GM12878 (cell line): Measurements from ENCODE around the gene FETUB. TPM values are rescaled to one million over a fixed set of nuclear protein-coding genes. Genes with fewer than 3 reads are reported as not detected.

Experiments used
- ATAC-seq: fragments of 200-7000 bp; cut with Tn5 transposase; 3 replicates; pipeline ENCODE4 v1.9.1; 2020; ENCODE audit warnings: mild to moderate bottlenecking, moderate library complexity
- BruUV-seq: library from RNA; stranded (reverse); fragments of 400-500 nt; replicated peaks from 2 replicates; lab custom pipeline; 2021; lab: Mats Ljungman, UMichigan
- CTCF ChIA-PET: fragments of 300-600 bp; sonication (Branson Sonifier 250); formaldehyde crosslinking; extraction: SDS; loops from one replicate; lab custom pipeline; 2021; ENCODE audit warnings: inconsistent platforms; lab: Yijun Ruan, JAX
- POLR2A ChIA-PET: fragments of 350-600 bp; formaldehyde crosslinking; extraction: SDS; loops from one replicate; lab custom pipeline; 2021; ENCODE audit warnings: inconsistent platforms; lab: Charles Lee
- RAD21 ChIA-PET: fragments of 300-600 bp; sonication (Branson Sonifier 250); formaldehyde crosslinking; loops from one replicate; lab custom pipeline; 2023; ENCODE audit warnings: antibody characterized with exemption; ENCODE audit not compliant: unreplicated experiment; lab: Charles Lee
- SMC1A ChIA-PET: fragments of 300-600 bp; sonication (Branson Sonifier 250); formaldehyde crosslinking; loops from one replicate; lab custom pipeline; 2023; ENCODE audit not compliant: unreplicated experiment, uncharacterized antibody; lab: Charles Lee
- DNase-seq: peaks from one replicate; pipeline ENCODE4 v3.0.0-alpha.2; 2011; ENCODE audit warnings: low read depth, low spot score
- FAIRE-seq: peaks from 3 replicates; lab custom pipeline; 2011; peaks lifted over from hg19 to GRCh38; lab: Jason Lieb, UNC
- H2AFZ ChIP-seq: 2 replicates; pipeline ENCODE4 v1.6.0; 2011; ENCODE audit warnings: low read depth, low read length, control low read depth; ENCODE audit not compliant: control insufficient read depth
- H3K27ac ChIP-seq: 2 replicates; pipeline ENCODE4 v1.5.1; 2011; ENCODE audit warnings: control low read depth; ENCODE audit not compliant: control insufficient read depth, insufficient read depth
- H3K27me3 ChIP-seq, 2 experiments: replicated peaks in 1 of 2; 2 replicates each; pipeline versions ENCODE4 v1.6.0 to v1.6.1; 2011; ENCODE audit warnings: low read length in 1 of 2; ENCODE audit not compliant: control insufficient read depth in 2 of 2, insufficient read depth in 2 of 2
- H3K36me3 ChIP-seq, 2 experiments: 2 replicates each; pipeline ENCODE4 v1.5.1; 2011; ENCODE audit warnings: low read length in 1 of 2; ENCODE audit not compliant: control insufficient read depth in 2 of 2, insufficient read depth in 2 of 2
- H3K4me1 ChIP-seq: 2 replicates; pipeline ENCODE4 v1.6.1; 2011; ENCODE audit warnings: mild to moderate bottlenecking, low read length, moderate library complexity, mixed read lengths; ENCODE audit not compliant: control insufficient read depth, insufficient read depth
- H3K4me2 ChIP-seq: 2 replicates; pipeline ENCODE4 v1.6.0; 2011; ENCODE audit warnings: control low read depth; ENCODE audit not compliant: control insufficient read depth, insufficient read depth
- H3K4me3 ChIP-seq: fragments of 200-600 bp; sonication (generic); 2 replicates; pipeline ENCODE4 v1.5.1; 2016
- H3K79me2 ChIP-seq: 2 replicates; pipeline ENCODE4 v1.6.0; 2011; ENCODE audit warnings: low read length; ENCODE audit not compliant: control insufficient read depth, insufficient read depth
- H3K9ac ChIP-seq: 2 replicates; pipeline ENCODE4 v1.8.0; 2011; ENCODE audit warnings: low read length, control low read depth, mixed read lengths; ENCODE audit not compliant: control insufficient read depth, insufficient read depth
- H3K9me3 ChIP-seq: replicated peaks from 3 replicates; pipeline ENCODE4 v1.5.1; 2011; ENCODE audit warnings: mild to moderate bottlenecking, low read length; ENCODE audit not compliant: control insufficient read depth, insufficient read depth
- H4K20me1 ChIP-seq: 2 replicates; pipeline ENCODE4 v1.6.0; 2011; ENCODE audit not compliant: control insufficient read depth, insufficient read depth
- CREB1 ChIP-seq: IDR thresholded peaks from 2 replicates; pipeline ENCODE4 v1.6.1; 2012; ENCODE audit warnings: low read depth, mild to moderate bottlenecking, inconsistent platforms
- JUNB ChIP-seq: IDR thresholded peaks from 2 replicates; pipeline ENCODE4 v1.6.1; 2016; ENCODE audit warnings: antibody characterized with exemption, mild to moderate bottlenecking
- MXI1 ChIP-seq: fragments of 150-350 bp; IDR thresholded peaks from 2 replicates; pipeline ENCODE4 v1.6.1; 2011; ENCODE audit warnings: low read depth, mild to moderate bottlenecking, inconsistent platforms, low read length, improper control_type of control experiment
- NFIC ChIP-seq: IDR thresholded peaks from 2 replicates; pipeline ENCODE4 v1.6.1; 2012; ENCODE audit warnings: low read depth, mild to moderate bottlenecking, inconsistent platforms, low read length, moderate library complexity
- RFX5 ChIP-seq: IDR thresholded peaks from 2 replicates; pipeline ENCODE4 v1.6.1; 2011; ENCODE audit warnings: low read depth, low read length, improper control_type of control experiment
- SKIL ChIP-seq: fragments of 450-650 bp; IDR thresholded peaks from 2 replicates; pipeline ENCODE4 v1.6.1; 2017; ENCODE audit warnings: mild to moderate bottlenecking, low read depth, inconsistent platforms; ENCODE audit not compliant: poor library complexity, severe bottlenecking
- SMC3 ChIP-seq: IDR thresholded peaks from 2 replicates; pipeline ENCODE4 v1.6.1; 2011; ENCODE audit warnings: low read length, improper control_type of control experiment, borderline replicate concordance
- ZBTB40 ChIP-seq: fragments of 450-650 bp; IDR thresholded peaks from 2 replicates; pipeline ENCODE4 v1.6.1; 2016; ENCODE audit warnings: mild to moderate bottlenecking, moderate library complexity, borderline replicate concordance
- WGBS: methylation state at CpG from one replicate; pipeline ENCODE4 v1.1.6; 2016; ENCODE audit warnings: low lambda C conversion rate; ENCODE audit not compliant: insufficient replicate concordance, insufficient coverage; ENCODE audit errors: missing lambda C conversion rate; 5-methylcytosine and 5-hydroxymethylcytosine counted together
- in situ Hi-C: fragments of 300-500 bp; cut with MboI; formaldehyde crosslinking; loops from 9 replicates; pipeline ENCODE4 v1.14.3; 2018; ENCODE audit warnings: mixed read lengths
- intact Hi-C: fragments of 100-400 bp; cut with micrococcal nuclease; formaldehyde crosslinking; loops from one replicate; pipeline ENCODE4 v1.14.2; 2022; ENCODE audit not compliant: unreplicated experiment
- polyA plus RNA-seq, 11 experiments: library from polyadenylated mRNA; depleted of rRNA in 4 of 11; unstranded in 6 of 11; stranded (reverse) in 5 of 11; fragments of >200 nt; fragmentation: Nextera tagmentation in 4 of 11; fragmentation: Illumina TruSeq in 1 of 11; extraction: Ambion mirVana in 4 of 11; extraction: Trizol in 1 of 11; gene quantifications; 1 replicate in 1 of 11; 2 replicates in 10 of 11; pipeline versions ENCODE4 v1.2.1 to v1.2.3, GENCODE V29; 2011 to 2016; ENCODE audit warnings: inconsistent platforms in 2 of 11, missing spikeins in 2 of 11, low read depth in 1 of 11
- total RNA-seq, 4 experiments: library from RNA; depleted of rRNA in 3 of 4; stranded (reverse); fragments of >200 nt in 3 of 4; fragmentation: Illumina TruSeq in 1 of 4; extraction: Trizol in 1 of 4; gene quantifications; 2 replicates each; pipeline versions ENCODE4 v1.2.1 to v1.2.3, GENCODE V29; 2013 to 2021
- TF ChIP-seq, protein P1 (sequence below): fragments of 450-650 bp; IDR thresholded peaks from 2 replicates; pipeline ENCODE4 v1.6.1; 2016; ENCODE audit warnings: mild to moderate bottlenecking

The FETUB gene
- total and polyA plus RNA-seq, 10 of the 15 experiments (the other 5 are each of a cell fraction or from before 2014, with no cell fraction given): not detected

DNA sequence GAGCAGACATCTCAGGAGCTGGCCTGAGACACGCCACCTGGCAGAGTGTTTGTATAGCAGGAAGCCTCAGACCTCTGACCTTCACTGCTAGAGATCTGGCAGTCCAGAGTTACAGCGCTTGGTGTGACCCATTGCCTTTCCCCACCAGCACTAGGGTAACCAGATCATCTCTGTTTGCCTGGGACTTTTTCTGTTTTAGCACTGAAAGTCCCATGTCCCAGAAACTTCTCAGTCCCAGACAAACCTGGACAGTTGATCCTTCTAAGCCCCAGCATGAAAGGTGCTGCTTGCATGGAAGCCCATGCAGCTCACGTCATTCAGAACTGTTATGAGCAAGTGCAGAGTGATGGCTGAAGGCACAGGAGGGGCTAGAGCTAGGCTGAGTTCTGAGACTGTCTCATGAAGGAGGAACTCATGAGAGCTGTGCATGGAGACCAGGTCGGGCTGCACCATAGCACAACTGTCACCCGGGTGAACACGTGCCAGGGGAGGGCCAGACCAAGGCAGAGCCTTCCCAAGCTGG lies 45.5 kb upstream of the FETUB start (continued):
- TF ChIP-seq SKIL (no peak), MXI1 (no peak), JUNB (no peak), CREB1 (no peak)

DNA sequence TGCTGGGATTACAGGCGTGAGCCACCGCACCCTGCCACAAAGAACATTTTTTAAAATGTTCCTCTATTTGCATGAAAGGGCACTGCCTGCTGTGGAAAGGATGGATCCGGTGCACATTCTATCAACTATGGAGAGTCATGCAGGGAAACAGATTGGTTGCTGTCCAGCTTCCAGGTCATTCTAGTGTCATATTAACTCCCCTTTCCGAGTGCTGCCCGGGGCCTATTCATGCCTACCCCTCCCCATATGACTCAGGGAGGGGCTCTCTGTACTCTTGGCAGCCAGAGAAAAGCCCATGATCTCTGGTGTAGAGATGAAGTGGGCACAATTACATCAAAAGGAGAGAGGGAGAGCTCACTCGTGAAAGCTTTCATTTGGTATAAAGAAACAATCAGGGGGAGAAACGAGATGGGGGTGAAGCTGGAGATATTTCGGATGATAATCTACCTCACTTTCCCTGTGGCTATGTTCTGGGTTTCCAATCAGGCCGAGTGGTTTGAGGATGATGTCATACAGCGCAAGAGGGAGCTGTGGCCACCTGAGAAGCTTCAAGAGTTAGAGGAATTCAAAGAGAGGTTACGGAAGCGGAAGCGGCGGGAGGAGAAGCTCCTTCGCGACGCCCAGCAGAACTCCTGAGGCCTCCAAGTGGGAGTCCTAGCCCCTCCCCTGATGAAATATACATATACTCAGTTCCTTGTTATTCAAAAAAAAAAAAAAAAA lies 43.5 kb upstream of the FETUB start:
- no peak for ATAC-seq
- RAD21 ChIA-PET: interaction anchor here (1.1 to 1.5 kb wide), 2 partner anchors 57 to 225 kb away, joined by 5 to 6 read pairs; no protein-coding TSS in a partner anchor
- Histone ChIP-seq H3K4me2 (no peak overlapping the region), H4K20me1 (no peaks in the 10 kb centered on the region), H3K27ac (no peak overlapping the region), H3K79me2 (no peaks in the 10 kb centered on the region), H2AFZ (no peak overlapping the region), H3K4me1 (no peaks in the 10 kb centered on the region), H3K4me3 (no peak overlapping the region), H3K36me3 (no peaks in the 10 kb centered on the region), H3K9me3 (no peaks in the 10 kb centered on the region), H3K9ac (no peak overlapping the region), H3K27me3 (peaks cover 0 to 2% of the 10 kb centered on the region in 2 experiments; a peak in 1 of 4 replicates)
- POLR2A ChIA-PET: no interaction called here
- intact Hi-C loops: no loop called here
- TF ChIP-seq SKIL (no peak), SMC3 (no peak), RFX5 (no peak), NFIC (no peak), ZBTB40 (no peak)
- TF ChIP-seq, protein P1, sequence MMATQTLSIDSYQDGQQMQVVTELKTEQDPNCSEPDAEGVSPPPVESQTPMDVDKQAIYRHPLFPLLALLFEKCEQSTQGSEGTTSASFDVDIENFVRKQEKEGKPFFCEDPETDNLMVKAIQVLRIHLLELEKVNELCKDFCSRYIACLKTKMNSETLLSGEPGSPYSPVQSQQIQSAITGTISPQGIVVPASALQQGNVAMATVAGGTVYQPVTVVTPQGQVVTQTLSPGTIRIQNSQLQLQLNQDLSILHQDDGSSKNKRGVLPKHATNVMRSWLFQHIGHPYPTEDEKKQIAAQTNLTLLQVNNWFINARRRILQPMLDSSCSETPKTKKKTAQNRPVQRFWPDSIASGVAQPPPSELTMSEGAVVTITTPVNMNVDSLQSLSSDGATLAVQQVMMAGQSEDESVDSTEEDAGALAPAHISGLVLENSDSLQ: no peak
- no TSS peak for BruUV-seq
- in situ Hi-C loops: no loop called here
- DNase-seq: no peak
- SMC1A ChIA-PET: interaction anchor here (0.5 to 0.9 kb wide), 2 partner anchors 11 to 12 kb away, joined by 3 read pairs; no protein-coding TSS in a partner anchor
- CTCF ChIA-PET: interaction anchor here (1.0 to 1.6 kb wide), 3 partner anchors 18 to 24 kb away, joined by 5 to 11 read pairs (median 5); no protein-coding TSS in a partner anchor
- WGBS: 59% methylated on average over 17 of the region's 17 CpGs
- no peak for FAIRE-seq
